Fibroblast of the aortic adventitia (primary cell): Measurements from ENCODE around the gene ZBTB46. TPM values are rescaled to one million over a fixed set of nuclear protein-coding genes. Genes with fewer than 3 reads are reported as not detected.

Experiments
- DNase-seq: peaks from one replicate; pipeline ENCODE4 v3.0.0-alpha.2; 2010; ENCODE audit warnings: low read depth
- H3K4me3 ChIP-seq: 2 replicates; pipeline ENCODE4 v1.5.1; 2011; ENCODE audit warnings: low read depth, mild to moderate bottlenecking, control low read depth, low read length, moderate library complexity
- total RNA-seq: library from RNA; depleted of rRNA; stranded (reverse); fragments of >200 nt; gene quantifications from 2 replicates; pipeline ENCODE4 v1.2.3, GENCODE V29; 2012; ENCODE audit warnings: low replicate concordance
- TF ChIP-seq, protein P1 (sequence below): IDR thresholded peaks from 2 replicates; pipeline ENCODE4 v1.5.1; 2011; ENCODE audit warnings: mild to moderate bottlenecking, low read length, control low read depth, inconsistent platforms; ENCODE audit not compliant: insufficient read depth

ZBTB46 gene
- total RNA-seq, 1 donor = 1.1 TPM

DNA sequence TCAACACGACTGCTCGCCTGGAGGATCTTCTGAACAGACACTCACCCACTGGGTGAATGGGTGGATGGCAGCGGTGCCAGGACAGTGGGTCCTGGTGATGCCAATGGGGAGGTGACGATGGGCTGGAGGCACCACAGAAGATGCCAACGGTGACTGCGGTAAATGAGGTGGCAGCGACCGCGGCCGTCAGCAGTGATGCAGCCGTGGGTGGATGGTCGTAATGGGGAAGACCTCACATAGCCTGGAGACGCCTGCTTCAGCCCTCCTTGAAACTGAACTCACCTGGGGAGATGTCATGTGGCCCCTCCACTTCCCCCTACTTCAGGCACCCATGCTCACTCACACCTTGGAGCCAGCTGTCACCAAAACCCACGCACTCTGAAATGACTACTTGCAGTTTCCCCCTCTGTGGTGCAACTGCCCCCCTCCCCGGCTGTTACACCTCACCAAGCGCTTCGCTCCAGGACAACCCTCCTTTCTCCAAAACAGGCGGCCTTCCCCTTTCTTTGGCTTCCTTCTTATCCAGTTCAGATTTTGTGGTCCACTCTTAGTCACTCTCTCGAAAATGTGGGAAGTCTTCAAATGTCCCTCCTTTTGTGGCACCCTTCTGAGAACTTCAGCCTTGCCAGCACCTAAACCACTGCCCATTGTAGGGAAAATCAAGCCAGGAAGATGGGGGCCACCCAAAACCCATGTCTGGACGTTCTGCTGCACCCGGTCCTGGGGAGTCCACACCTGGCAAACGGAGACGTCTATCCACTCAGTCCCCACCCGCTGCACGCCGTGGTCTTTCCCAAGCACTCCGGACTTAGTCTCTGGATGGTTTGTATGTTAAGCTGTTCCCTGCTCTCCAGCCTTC is 19.9 kb upstream of the ZBTB46 start:
- H3K4me3 ChIP-seq = no peak overlapping the region
- DNase-seq = no peak
- TF ChIP-seq, protein P1, sequence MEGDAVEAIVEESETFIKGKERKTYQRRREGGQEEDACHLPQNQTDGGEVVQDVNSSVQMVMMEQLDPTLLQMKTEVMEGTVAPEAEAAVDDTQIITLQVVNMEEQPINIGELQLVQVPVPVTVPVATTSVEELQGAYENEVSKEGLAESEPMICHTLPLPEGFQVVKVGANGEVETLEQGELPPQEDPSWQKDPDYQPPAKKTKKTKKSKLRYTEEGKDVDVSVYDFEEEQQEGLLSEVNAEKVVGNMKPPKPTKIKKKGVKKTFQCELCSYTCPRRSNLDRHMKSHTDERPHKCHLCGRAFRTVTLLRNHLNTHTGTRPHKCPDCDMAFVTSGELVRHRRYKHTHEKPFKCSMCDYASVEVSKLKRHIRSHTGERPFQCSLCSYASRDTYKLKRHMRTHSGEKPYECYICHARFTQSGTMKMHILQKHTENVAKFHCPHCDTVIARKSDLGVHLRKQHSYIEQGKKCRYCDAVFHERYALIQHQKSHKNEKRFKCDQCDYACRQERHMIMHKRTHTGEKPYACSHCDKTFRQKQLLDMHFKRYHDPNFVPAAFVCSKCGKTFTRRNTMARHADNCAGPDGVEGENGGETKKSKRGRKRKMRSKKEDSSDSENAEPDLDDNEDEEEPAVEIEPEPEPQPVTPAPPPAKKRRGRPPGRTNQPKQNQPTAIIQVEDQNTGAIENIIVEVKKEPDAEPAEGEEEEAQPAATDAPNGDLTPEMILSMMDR = no peak

- DNase-seq = no peak
- TF ChIP-seq, protein P1 = no peak
- H3K4me3 ChIP-seq = no peak overlapping the region
Measured at GRCh38 chr20:63848003-63848911, 17.2 kb upstream of the ZBTB46 start.

DNA sequence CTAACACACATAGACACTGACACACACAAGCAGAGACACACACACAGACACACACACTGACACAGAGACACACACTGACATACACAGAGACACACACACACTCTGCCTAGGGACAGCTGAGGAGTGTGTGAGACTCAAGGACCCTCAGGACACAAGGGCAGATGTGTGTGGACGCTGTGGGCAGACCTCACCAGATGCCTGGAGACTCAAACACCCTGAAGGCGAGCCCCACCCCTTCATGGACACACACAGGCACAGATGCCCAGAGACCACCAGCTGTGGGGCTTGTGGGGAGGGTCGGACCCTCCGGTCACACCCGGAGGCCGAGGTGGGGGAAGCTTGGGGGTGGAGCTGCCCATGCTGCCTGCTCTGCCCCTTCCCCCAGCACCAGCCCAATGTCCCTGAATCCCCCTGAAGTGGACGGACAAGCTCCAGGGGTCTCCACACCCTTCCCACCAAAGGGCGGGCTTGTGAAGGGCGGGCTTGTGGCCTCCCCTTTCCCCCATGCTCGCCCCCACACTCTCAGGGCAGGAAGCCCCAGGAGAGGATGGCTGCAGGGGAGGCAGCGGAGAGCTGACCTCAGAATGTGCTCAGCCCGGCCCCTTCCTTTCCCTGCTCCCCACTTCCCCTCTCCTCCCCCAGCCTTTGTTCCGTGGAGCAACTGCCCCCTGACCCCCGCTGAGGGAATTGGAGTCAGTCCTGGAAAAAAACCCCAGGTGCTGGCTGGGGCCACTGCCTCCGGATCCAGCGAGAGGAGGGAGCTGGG is 16.4 kb upstream of the ZBTB46 start:
- H3K4me3 ChIP-seq = no peak overlapping the region
- TF ChIP-seq, protein P1 = no peak
- DNase-seq = no peak

GRCh38 chr20:63846888-63847236 is 15.8 kb upstream of the ZBTB46 start:
- TF ChIP-seq, protein P1 = no peak
- no peak overlapping the region for H3K4me3 ChIP-seq
- no peak for DNase-seq

- no peak overlapping the region for H3K4me3 ChIP-seq
- TF ChIP-seq, protein P1 = no peak
- peak; percentile 28 for DNase-seq
Measured at GRCh38 chr20:63846128-63846771, 15.2 kb upstream of the ZBTB46 start.

DNA sequence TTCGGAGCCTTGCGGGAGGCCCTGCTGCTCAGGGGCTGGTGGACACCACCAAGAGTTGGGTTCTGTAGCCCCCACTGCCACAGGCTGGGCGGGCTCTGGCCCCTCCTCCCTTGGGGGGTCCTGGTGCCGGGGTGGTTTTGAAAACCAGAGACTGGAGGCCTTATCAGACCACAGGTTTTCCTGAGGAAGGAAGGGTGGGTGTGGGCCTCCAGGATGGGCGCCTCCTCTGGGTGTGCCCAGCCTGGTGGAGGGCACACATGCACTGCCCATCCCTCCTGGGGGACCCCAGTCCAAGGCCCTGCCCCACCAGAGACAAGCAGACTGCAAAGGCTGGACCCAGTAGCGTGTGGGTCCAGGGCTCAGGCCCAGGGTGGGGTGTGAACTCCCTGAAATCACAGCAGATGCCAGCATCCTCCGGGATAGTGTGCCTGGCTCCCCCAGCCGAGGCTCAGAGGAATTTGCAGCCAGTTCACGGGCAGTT is 13.5 kb upstream of the ZBTB46 start:
- no peak for DNase-seq
- no peak overlapping the region for H3K4me3 ChIP-seq
- TF ChIP-seq, protein P1 = no peak
